ENCODE data around the gene UBE2D4.

GRCh38 chr7:43954524-43955228, 28.4 kb downstream of the UBE2D4 start:
- TF ChIP-seq POLR2AphosphoS5 (IDR thresholded peaks at IDR 0.05; ENCODE audit: insufficient read depth in 1 of 2, low read depth in 1 of 2) (no peak), CTCF (IDR thresholded peaks at IDR 0.05) (peak in 1 of 3 experiments; percentile 29)
